Breast epithelium (tissue), 4 donors: ENCODE results near the gene MLYCD. TPM values are rescaled to one million over a fixed set of nuclear protein-coding genes. Genes with fewer than 3 reads are reported as not detected.

ENCODE experiments used
- DNase-seq, 2 donors: peaks; one replicate each; pipeline ENCODE4 v3.0.0-alpha.2; 2019; ENCODE audit warnings: low spot score in 2 of 2
- H3K27ac ChIP-seq, 2 donors: fragments of 200-600 bp; sonication (generic) in 1 of 2; one replicate each; pipeline ENCODE4 v1.5.1; 2016 to 2019; ENCODE audit warnings: mild to moderate bottlenecking in 1 of 2
- H3K27me3 ChIP-seq, 2 donors: fragments of 200-600 bp; sonication (generic) in 1 of 2; one replicate each; pipeline versions ENCODE4 v1.5.1 to v1.6.0; 2017 to 2019; ENCODE audit warnings: control low read depth in 1 of 2, mild to moderate bottlenecking in 1 of 2
- H3K36me3 ChIP-seq: fragments of 200-600 bp; one replicate; pipeline ENCODE4 v1.5.1; 2019
- H3K4me1 ChIP-seq, 2 donors: fragments of 200-600 bp; sonication (generic); one replicate each; pipeline ENCODE4 v1.5.1; 2016 to 2019; ENCODE audit warnings: control low read depth in 1 of 2
- H3K4me3 ChIP-seq, 3 donors: fragments of 200-600 bp; sonication (generic); 1 replicate in 2 of 3; 2 replicates in 1 of 3; pipeline ENCODE4 v1.5.1; 2016 to 2019; ENCODE audit warnings: mild to moderate bottlenecking in 3 of 3, moderate library complexity in 2 of 3
- H3K9me3 ChIP-seq, 2 donors: fragments of 200-600 bp; sonication (generic) in 1 of 2; one replicate each; pipeline ENCODE4 v1.5.1; 2016 to 2019; ENCODE audit warnings: control low read depth in 1 of 2
- POLR2A ChIP-seq: fragments of 450-650 bp; IDR thresholded peaks from one replicate; pipeline ENCODE4 v1.6.1; 2016; ENCODE audit warnings: antibody characterized with exemption, mild to moderate bottlenecking, moderate library complexity
- POLR2AphosphoS5 ChIP-seq, 3 donors: sonication (generic); formaldehyde crosslinking; IDR thresholded peaks; one replicate each; pipeline ENCODE4 v1.6.1; 2017; ENCODE audit warnings: antibody characterized with exemption in 3 of 3
- intact Hi-C: fragments of 100-400 bp; cut with DNase I; formaldehyde crosslinking; loops from one replicate; pipeline ENCODE4 v1.15.1; 2023; ENCODE audit warnings: low total_unique reads
- total RNA-seq, 3 donors: library from RNA; depleted of rRNA; stranded (reverse); fragments of >200 nt; gene quantifications; one replicate each; pipeline ENCODE4 v1.1.0, GENCODE V29; 2016
- TF ChIP-seq, protein P1 (sequence below), 3 donors: fragments of 450-650 bp; IDR thresholded peaks; one replicate each; pipeline ENCODE4 v1.5.1; 2016 to 2017; ENCODE audit warnings: antibody characterized with exemption in 3 of 3, mild to moderate bottlenecking in 3 of 3, moderate library complexity in 3 of 3

Gene MLYCD
- total RNA-seq, 3 donors from 2014 or later, result 9.5 to 17.0 (median 12.1) TPM

DNA sequence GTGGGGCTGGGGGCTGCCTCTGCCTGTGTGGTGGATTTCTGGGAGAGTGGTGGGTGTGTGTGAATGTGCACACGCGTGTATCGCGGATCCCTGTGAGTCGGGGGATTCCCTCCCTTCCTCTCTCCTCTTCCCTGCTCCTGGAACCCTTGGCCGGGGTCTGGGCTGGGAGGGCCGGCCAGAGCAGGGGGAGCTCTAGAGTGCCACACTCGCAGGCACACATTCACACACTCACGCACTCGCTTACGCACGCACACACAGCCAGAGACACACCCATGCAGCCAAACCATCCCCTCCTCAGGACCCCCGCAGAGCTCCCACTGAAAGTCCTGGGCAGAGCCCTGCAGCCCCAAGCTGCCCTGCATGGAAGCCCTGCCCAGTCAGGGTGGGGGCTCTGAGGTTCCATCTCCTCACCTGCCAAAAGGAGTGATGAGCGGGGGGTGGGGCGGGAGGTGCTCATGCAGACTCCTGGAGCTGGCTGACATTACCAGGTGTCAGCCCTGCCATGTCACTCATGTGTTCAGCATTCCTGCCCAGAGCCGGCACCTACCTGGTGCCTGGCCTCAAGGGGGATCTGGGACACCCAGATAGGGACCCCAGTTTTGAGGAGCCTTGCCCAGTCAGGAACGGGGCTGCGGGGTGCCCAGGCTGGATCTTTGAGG, 71.0 kb downstream of the MLYCD start:
- H3K4me3 ChIP-seq, result no peak overlapping the region
- TF ChIP-seq, protein P1, sequence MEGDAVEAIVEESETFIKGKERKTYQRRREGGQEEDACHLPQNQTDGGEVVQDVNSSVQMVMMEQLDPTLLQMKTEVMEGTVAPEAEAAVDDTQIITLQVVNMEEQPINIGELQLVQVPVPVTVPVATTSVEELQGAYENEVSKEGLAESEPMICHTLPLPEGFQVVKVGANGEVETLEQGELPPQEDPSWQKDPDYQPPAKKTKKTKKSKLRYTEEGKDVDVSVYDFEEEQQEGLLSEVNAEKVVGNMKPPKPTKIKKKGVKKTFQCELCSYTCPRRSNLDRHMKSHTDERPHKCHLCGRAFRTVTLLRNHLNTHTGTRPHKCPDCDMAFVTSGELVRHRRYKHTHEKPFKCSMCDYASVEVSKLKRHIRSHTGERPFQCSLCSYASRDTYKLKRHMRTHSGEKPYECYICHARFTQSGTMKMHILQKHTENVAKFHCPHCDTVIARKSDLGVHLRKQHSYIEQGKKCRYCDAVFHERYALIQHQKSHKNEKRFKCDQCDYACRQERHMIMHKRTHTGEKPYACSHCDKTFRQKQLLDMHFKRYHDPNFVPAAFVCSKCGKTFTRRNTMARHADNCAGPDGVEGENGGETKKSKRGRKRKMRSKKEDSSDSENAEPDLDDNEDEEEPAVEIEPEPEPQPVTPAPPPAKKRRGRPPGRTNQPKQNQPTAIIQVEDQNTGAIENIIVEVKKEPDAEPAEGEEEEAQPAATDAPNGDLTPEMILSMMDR (IDR thresholded peaks at IDR 0.05), result no peak
- TF ChIP-seq POLR2A (no peak), POLR2AphosphoS5 (IDR thresholded peaks at IDR 0.05) (no peak)
- H3K9me3 ChIP-seq, result no peaks in the 10 kb centered on the region
- DNase-seq, result no peak
- intact Hi-C loops, result no loop called here
- H3K36me3 ChIP-seq, result no peaks in the 10 kb centered on the region
- no peaks in the 10 kb centered on the region for H3K4me1 ChIP-seq
- H3K27ac ChIP-seq, result no peak overlapping the region
- H3K27me3 ChIP-seq, result no peaks in the 10 kb centered on the region

DNA sequence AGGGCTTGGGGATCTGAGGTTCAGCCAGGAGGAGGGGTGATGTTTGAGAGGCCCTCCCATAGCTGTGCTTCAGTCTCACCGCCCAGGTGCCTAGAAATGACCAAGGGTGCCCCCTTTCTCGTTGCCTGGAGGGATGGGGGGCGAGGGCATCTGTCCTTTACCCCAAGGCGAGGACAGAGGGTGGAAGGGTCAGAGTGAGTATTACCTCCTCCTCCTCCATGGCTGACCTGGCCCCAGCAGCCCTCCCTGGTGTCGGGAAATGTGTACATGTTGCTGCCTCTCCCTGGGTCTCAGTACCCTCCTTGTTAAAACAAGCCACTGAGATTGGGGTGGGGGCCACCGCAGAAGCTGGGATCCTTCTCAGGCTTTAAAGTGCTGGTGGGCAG, 71.5 kb downstream of the MLYCD start:
- intact Hi-C loops, result no loop called here
- no peak for DNase-seq
- no peaks in the 10 kb centered on the region for H3K36me3 ChIP-seq

DNA sequence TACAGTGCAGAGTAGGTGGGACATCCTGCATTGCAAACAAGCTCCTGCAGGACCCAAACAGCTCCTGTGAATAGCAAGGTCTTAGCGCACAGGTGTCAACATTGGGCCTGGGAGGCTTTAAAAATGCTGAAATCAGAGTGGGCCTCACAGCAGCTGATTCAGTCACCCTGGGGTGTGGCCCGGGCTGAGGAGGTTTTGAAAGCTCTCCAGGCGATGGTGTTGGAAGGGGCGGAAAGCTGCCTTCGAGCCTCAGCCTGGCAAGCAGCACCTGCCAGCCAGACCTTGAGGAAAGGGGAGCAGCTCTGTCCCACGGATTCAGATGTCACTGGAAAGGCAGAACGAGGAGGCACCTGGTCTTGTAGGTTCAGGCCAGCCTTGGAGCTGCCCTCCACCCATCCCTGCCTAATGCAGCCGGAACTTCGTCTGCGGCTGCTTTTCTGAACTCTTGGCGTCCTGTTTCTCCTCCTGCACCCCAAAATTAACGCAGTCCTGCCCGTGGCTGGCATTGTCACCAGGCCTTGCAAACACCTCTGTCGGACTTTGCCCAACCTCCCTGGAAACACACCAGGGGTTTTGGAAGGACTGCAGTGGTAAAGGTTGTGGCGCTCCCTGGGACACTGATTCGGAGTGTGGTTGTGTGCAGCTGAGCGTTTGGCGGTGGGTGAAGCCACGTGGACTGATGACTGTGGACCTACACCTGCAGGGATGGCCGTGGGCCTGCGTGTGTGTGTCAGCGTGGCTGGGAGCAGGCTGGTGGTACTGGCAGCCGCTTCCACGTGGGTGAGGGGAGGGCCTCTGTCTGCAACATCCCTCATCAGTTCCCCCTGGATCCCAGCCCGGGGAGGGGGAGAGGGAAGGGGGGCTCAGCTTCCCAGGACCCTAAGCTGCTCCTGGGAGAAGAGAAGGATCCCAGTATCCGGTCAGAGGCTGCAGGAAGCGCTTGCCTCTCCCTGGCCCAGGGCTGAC, 72.5 kb downstream of the MLYCD start:
- TF ChIP-seq, protein P1 (IDR thresholded peaks at IDR 0.05), result no peak
- TF ChIP-seq POLR2A, result no peak
- no peak for TF ChIP-seq POLR2AphosphoS5 (IDR thresholded peaks at IDR 0.05)
- Histone ChIP-seq H3K27ac (no peak overlapping the region), H3K4me3 (no peak overlapping the region), H3K4me1 (no peaks in the 10 kb centered on the region), H3K9me3 (no peaks in the 10 kb centered on the region), H3K27me3 (no peaks in the 10 kb centered on the region), H3K36me3 (no peaks in the 10 kb centered on the region)
- intact Hi-C loops, result no loop called here
- no peak for DNase-seq

More for the DNA sequence above, 71.5 kb downstream of the MLYCD start:
- Histone ChIP-seq H3K4me1 (no peaks in the 10 kb centered on the region), H3K27me3 (no peaks in the 10 kb centered on the region), H3K9me3 (no peaks in the 10 kb centered on the region), H3K4me3 (no peak overlapping the region), H3K27ac (no peak overlapping the region)
- TF ChIP-seq, protein P1 (IDR thresholded peaks at IDR 0.05), result no peak
- TF ChIP-seq POLR2AphosphoS5 (IDR thresholded peaks at IDR 0.05), result no peak
- TF ChIP-seq POLR2A, result no peak

DNA sequence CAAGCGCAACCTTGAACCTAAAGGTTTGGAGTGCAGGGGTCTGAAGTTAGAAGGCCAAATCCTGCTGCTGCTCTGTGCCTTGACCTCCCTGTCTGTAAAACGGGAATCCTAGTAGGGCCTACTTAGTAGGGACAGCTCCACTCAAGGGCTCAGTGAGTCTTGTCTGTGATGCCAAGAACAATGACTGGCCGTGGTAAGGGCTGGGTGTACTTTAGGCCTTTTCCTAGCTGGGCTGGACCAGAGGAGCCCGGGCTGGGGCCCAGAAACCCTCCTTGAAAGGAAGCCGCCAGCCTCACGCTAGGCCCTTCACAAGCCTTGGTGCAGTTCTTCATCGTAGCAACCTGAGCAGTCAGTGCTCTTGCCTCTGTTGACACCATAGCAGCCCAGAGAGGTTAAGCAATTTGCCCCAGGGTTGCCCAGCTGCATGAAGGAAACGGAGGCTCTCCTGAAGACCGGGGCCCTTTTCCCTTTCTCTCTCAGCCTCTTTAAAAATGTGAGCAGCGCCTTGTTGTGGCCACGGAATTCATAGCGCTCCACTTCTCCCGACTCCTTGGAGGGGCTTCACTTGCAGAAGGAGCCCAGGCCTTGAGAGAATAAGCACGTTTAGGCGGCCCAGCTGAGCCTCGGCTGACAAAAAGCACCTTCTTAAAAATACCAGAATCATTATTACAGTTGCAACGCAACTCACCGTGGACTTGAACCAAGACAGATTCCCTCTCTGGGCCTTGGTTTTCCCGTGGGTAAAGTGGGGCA, 73.5 kb downstream of the MLYCD start:
- no peaks in the 10 kb centered on the region for H3K4me1 ChIP-seq
- no peaks in the 10 kb centered on the region for H3K9me3 ChIP-seq
- no peaks in the 10 kb centered on the region for H3K36me3 ChIP-seq
- TF ChIP-seq, protein P1 (IDR thresholded peaks at IDR 0.05), result no peak
- TF ChIP-seq POLR2A (no peak), POLR2AphosphoS5 (IDR thresholded peaks at IDR 0.05) (no peak)
- intact Hi-C loops, result no loop called here
- H3K27ac ChIP-seq, result no peak overlapping the region
- H3K27me3 ChIP-seq, result no peaks in the 10 kb centered on the region
- no peak overlapping the region for H3K4me3 ChIP-seq
- DNase-seq, result no peak
